AG04449 (cell line): ENCODE measurements around the gene OSBPL2.

Experiments
- CTCF ChIA-PET: fragments of 350-600 bp; formaldehyde crosslinking; extraction: SDS; loops from one replicate; lab custom pipeline; 2021; ENCODE audit warnings: antibody characterized with exemption; lab: Yijun Ruan, JAX
- POLR2A ChIA-PET: fragments of 400-600, 350-600 bp; formaldehyde crosslinking; extraction: SDS; loops from one replicate; lab custom pipeline; 2020; ENCODE audit warnings: antibody characterized with exemption, inconsistent platforms; lab: Yijun Ruan, JAX
- DNase-seq: peaks from one replicate; pipeline ENCODE4 v3.0.0-alpha.2; 2010; ENCODE audit warnings: low read depth, low spot score
- H3K4me3 ChIP-seq: 2 replicates; pipeline ENCODE4 v1.5.1; 2011; ENCODE audit warnings: low read depth, mild to moderate bottlenecking, control low read depth, low read length
- CTCF ChIP-seq: IDR thresholded peaks from one replicate; pipeline ENCODE4 v1.5.1; 2011; ENCODE audit warnings: mild to moderate bottlenecking, moderate library complexity, low read length, control low read depth, inconsistent platforms; ENCODE audit not compliant: insufficient read depth; ENCODE audit errors: missing control alignments

Gene OSBPL2

GRCh38 chr20:62265365-62265764, 27.0 kb downstream of the OSBPL2 start:
- H3K4me3 ChIP-seq, result no peak overlapping the region
- ChIA-PET POLR2A (no interaction called here), CTCF (interaction anchor here (1.1 kb wide), 1 partner anchor 19 kb away, joined by 3 read pairs; no protein-coding TSS in a partner anchor)
- DNase-seq, result no peak
- TF ChIP-seq CTCF, result no peak

- no peak for TF ChIP-seq CTCF
- no peak overlapping the region for H3K4me3 ChIP-seq
- ChIA-PET POLR2A (no interaction called here), CTCF (interaction anchor here (0.6 to 1.6 kb wide), 2 partner anchors 20 to 36 kb away, joined by 3 to 7 read pairs; partner anchors contain the start of gene ADRM1)
- DNase-seq, result no peak
Observed at GRCh38 chr20:62266340-62266739, 28.0 kb downstream of the OSBPL2 start.

DNA sequence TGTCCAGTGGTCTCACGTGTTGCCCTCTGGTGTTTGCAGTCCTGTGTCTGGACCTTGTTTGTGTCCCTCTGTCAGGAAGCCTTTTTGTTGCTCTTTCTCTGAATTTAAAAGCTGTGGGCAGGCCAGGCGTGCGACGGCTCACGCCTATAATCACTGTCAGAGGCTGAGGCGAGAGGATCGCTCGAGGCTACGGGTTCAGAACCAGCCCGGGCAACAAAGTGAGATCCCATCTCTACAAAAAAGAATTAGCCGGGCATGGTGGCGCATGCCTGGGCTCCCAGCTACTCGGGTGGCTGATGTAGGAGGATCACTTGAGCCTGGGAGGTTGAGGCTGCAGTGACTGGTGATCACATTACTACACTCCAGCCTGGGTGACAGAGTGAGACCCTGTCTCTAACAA, 28.5 kb downstream of the OSBPL2 start:
- TF ChIP-seq CTCF, result no peak
- no peak overlapping the region for H3K4me3 ChIP-seq
- no peak for DNase-seq
- CTCF ChIA-PET, result interaction anchor here (1.6 kb wide), 1 partner anchor 35 kb away, joined by 7 read pairs; the partner anchor contains the start of gene ADRM1
- POLR2A ChIA-PET, result no interaction called here

DNA sequence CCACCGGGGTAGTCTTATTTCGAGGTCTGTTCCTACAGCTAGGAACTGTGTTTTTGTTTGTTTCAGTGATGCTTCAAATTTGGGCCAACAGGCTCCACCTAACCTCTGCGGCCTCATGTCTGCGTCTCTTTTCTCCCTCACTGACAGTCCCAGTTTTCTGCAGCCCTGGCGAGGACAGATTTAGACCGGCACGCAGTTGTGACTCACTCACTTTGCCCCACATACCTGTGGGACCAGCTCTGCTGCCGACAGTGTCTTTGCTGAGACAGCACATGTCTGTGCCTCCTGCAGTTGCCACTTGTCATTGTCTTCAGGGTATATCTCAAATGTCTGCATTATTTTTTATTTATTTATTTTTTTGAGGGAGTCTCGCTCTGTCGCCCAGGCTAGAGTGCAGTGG, 29.2 kb downstream of the OSBPL2 start:
- ChIA-PET POLR2A (no interaction called here), CTCF (interaction anchor here (1.6 kb wide), 1 partner anchor 35 kb away, joined by 7 read pairs; the partner anchor contains the start of gene ADRM1)

DNA sequence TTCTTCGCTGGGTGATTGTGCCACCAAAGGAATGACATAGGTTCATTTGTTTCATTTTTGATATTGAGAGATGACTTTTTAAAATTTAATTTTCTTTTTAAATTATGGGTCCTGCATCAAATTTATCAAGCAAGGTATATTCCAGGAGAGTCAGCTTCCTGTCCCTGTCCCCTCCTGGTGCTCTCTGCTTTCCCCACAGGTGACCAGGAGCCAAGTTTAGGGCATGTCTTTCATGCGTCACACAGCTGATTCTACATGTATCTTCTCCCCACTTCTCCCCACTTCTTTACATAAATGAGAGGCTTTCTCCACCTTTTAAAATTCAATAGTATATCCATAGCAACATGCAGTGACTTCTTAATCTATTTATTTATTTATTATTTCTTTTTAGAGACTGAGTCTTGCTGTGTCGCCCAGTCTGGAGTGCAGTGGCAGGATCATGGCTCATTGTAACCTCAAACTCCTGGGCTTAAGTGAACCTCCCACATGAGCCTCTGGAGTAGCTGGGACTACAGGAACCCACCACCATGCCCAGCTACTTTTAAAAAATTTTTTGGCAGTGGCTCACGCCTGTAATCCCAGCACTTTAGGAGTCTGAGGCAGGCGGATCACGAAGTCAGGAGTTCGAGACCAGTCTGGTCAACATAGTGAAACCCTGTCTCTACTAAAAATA, 30.0 kb downstream of the OSBPL2 start:
- POLR2A ChIA-PET, result no interaction called here
- H3K4me3 ChIP-seq, result no peak overlapping the region
- no peak for TF ChIP-seq CTCF
- CTCF ChIA-PET, result interaction anchor here (0.6 kb wide), 1 partner anchor 80 kb away, joined by 3 read pairs; no protein-coding TSS in a partner anchor
- no peak for DNase-seq

More for the DNA sequence above, 29.2 kb downstream of the OSBPL2 start:
- TF ChIP-seq CTCF, result no peak
- no peak overlapping the region for H3K4me3 ChIP-seq
- DNase-seq, result no peak

GRCh38 chr20:62269378-62269777, 31.1 kb downstream of the OSBPL2 start:
- ChIA-PET CTCF (no interaction called here), POLR2A (no interaction called here)

More at GRCh38 chr20:62269378-62269777, 31.1 kb downstream of the OSBPL2 start:
- no peak for TF ChIP-seq CTCF
- DNase-seq, result no peak
- H3K4me3 ChIP-seq, result no peak overlapping the region
